HepG2 (cell line): ENCODE data around the gene TNIP3. TPM values are rescaled to one million over a fixed set of nuclear protein-coding genes. Genes with fewer than 3 reads are reported as not detected.

ENCODE experiments used
- ATAC-seq: fragments of 200-7000 bp; cut with Tn5 transposase; 3 replicates; pipeline ENCODE4 v1.9.1; 2020; ENCODE audit warnings: mild to moderate bottlenecking, moderate library complexity
- BruUV-seq: library from RNA; stranded (reverse); fragments of 400-500 nt; replicated peaks from 2 replicates; lab custom pipeline; 2021; lab: Mats Ljungman, UMichigan
- CTCF ChIA-PET: fragments of 300-600 bp; formaldehyde crosslinking; extraction: SDS; loops from one replicate; lab custom pipeline; 2021; ENCODE audit warnings: low total read pairs, inconsistent platforms, low intra/inter-chr PET ratio; lab: Yijun Ruan, JAX
- POLR2A ChIA-PET: fragments of 350-600 bp; sonication (Branson Sonifier 250); formaldehyde crosslinking; loops from one replicate; lab custom pipeline; 2020; ENCODE audit warnings: antibody characterized with exemption, inconsistent platforms; lab: Yijun Ruan, JAX
- DNase-seq: peaks from one replicate; pipeline ENCODE4 v3.0.0-alpha.2; 2015; ENCODE audit warnings: low spot score
- FAIRE-seq: peaks from 3 replicates; lab custom pipeline; 2011; peaks lifted over from hg19 to GRCh38; lab: Jason Lieb, UNC
- H2AFZ ChIP-seq: one replicate; pipeline ENCODE4 v1.6.1; 2011; ENCODE audit warnings: low read length, inconsistent platforms
- H3K27ac ChIP-seq: fragments of 300-600 bp; 3 replicates; pipeline ENCODE4 v1.8.0; 2011; ENCODE audit warnings: mixed run types, mild to moderate bottlenecking, mixed read lengths, low read length, inconsistent platforms; ENCODE audit not compliant: insufficient read depth; ENCODE audit errors: extremely low read length
- H3K27me3 ChIP-seq, 2 experiments: fragments of 200-600 bp in 1 of 2; 2 replicates in 1 of 2; 3 replicates in 1 of 2; pipeline versions ENCODE4 v1.6.0 to v1.8.0; 2011; ENCODE audit warnings: low read length in 2 of 2, mild to moderate bottlenecking in 2 of 2, moderate library complexity in 2 of 2, inconsistent platforms in 1 of 2; ENCODE audit not compliant: insufficient read depth in 2 of 2, control insufficient read depth in 1 of 2
- H3K36me3 ChIP-seq, 2 experiments: fragments of 200-600 bp in 1 of 2; replicated peaks in 1 of 2; 2 replicates in 1 of 2; 3 replicates in 1 of 2; pipeline versions ENCODE4 v1.5.1 to v1.8.0; 2011; ENCODE audit warnings: low read length in 2 of 2, inconsistent platforms in 1 of 2; ENCODE audit not compliant: insufficient read depth in 2 of 2, control insufficient read depth in 1 of 2
- H3K4me1 ChIP-seq: 2 replicates; pipeline ENCODE4 v1.5.1; 2012; ENCODE audit warnings: low read length, inconsistent platforms; ENCODE audit not compliant: insufficient read depth
- H3K4me2 ChIP-seq: 2 replicates; pipeline ENCODE4 v1.6.0; 2011; ENCODE audit warnings: low read depth, low read length, inconsistent platforms
- H3K4me3 ChIP-seq, 3 experiments: fragments of 200-600 bp in 1 of 3; sonication (generic), shearing (Covaris generic) in 1 of 3; replicated peaks in 1 of 3; 2 replicates each; pipeline ENCODE4 v1.5.1; 2011 to 2016; ENCODE audit warnings: low read length in 3 of 3, inconsistent platforms in 2 of 3, low read depth in 2 of 3, mild to moderate bottlenecking in 2 of 3, control low read depth in 1 of 3, mixed read lengths in 1 of 3; ENCODE audit not compliant: insufficient read depth in 1 of 3
- H3K79me2 ChIP-seq: one replicate; pipeline ENCODE4 v1.6.1; 2011; ENCODE audit warnings: low read length, inconsistent platforms; ENCODE audit not compliant: insufficient read depth
- H3K9ac ChIP-seq: 2 replicates; pipeline ENCODE4 v1.6.0; 2011; ENCODE audit warnings: mild to moderate bottlenecking, low read depth, low read length, inconsistent platforms; ENCODE audit not compliant: insufficient read depth
- H3K9me3 ChIP-seq: 2 replicates; pipeline ENCODE4 v1.5.1; 2012; ENCODE audit warnings: mild to moderate bottlenecking, low read length
- H4K20me1 ChIP-seq: 2 replicates; pipeline ENCODE4 v1.6.0; 2011; ENCODE audit warnings: inconsistent platforms, mild to moderate bottlenecking, low read length, moderate library complexity; ENCODE audit not compliant: insufficient read depth
- ARNT ChIP-seq: fragments of 450-650 bp; IDR thresholded peaks from 2 replicates; pipeline ENCODE4 v1.6.1; 2017
- KAT2B ChIP-seq: fragments of 150-350 bp; IDR thresholded peaks from 2 replicates; pipeline ENCODE4 v1.6.1; 2014; ENCODE audit warnings: low read depth, low read length, borderline replicate concordance
- NFE2 ChIP-seq: sonication (generic); formaldehyde crosslinking; IDR thresholded peaks from 2 replicates; pipeline ENCODE4 v1.4.0; 2020; ENCODE audit warnings: missing genetic modification reagents
- NR3C1 ChIP-seq: sonication (generic); formaldehyde crosslinking; IDR thresholded peaks from 2 replicates; pipeline ENCODE4 v1.4.0; 2020; ENCODE audit warnings: missing genetic modification reagents
- PHF5A ChIP-seq: IDR thresholded peaks from one replicate; pipeline ENCODE4 v1.6.1; 2018; ENCODE audit warnings: low read depth, missing genetic modification reagents; ENCODE audit not compliant: unreplicated experiment
- ZFP82 ChIP-seq: sonication (generic); formaldehyde crosslinking; IDR thresholded peaks from 2 replicates; pipeline ENCODE4 v1.5.1; 2020; ENCODE audit warnings: mild to moderate bottlenecking, missing genetic modification reagents, borderline replicate concordance
- WGBS: methylation state at CpG from one replicate; pipeline ENCODE4 v1.1.6; 2017; ENCODE audit warnings: low lambda C conversion rate; 5-methylcytosine and 5-hydroxymethylcytosine counted together
- in situ Hi-C: cut with HindIII; loops from 2 replicates; pipeline ENCODE4 v1.10.0; 2017; ENCODE audit warnings: low pct_unique_long_range_greater_than_20kb; ENCODE audit not compliant: extremely low pct_ligation_motif_present
- intact Hi-C: fragments of 100-400 bp; cut with micrococcal nuclease; formaldehyde crosslinking; loops from one replicate; pipeline ENCODE4 v1.10.0; 2022; ENCODE audit not compliant: unreplicated experiment
- polyA plus RNA-seq, 8 experiments: library from polyadenylated mRNA; depleted of rRNA in 3 of 8; stranded (reverse) in 7 of 8; unstranded in 1 of 8; fragments of >200 nt; fragmentation: Illumina TruSeq in 4 of 8; extraction: Trizol in 4 of 8; gene quantifications; 2 replicates each; pipeline versions ENCODE4 v1.2.1 to v1.2.3, GENCODE V29; 2011 to 2016; ENCODE audit warnings: low read depth in 4 of 8, missing spikeins in 1 of 8, mixed read lengths in 1 of 8; ENCODE audit not compliant: insufficient read depth in 1 of 8
- total RNA-seq, 5 experiments: library from RNA; depleted of rRNA; stranded (reverse); fragments of >200 nt; fragmentation: Illumina TruSeq; extraction: Trizol; gene quantifications; 2 replicates each; pipeline ENCODE4 v1.2.3, GENCODE V29; 2016; ENCODE audit warnings: low read depth in 1 of 5
- TF ChIP-seq, protein P1 (sequence below): sonication (generic); formaldehyde crosslinking; IDR thresholded peaks from 2 replicates; pipeline ENCODE4 v1.5.0; 2020; ENCODE audit warnings: missing genetic modification reagents, mild to moderate bottlenecking, borderline replicate concordance
- TF ChIP-seq, protein P2 (sequence below): sonication (generic); formaldehyde crosslinking; IDR thresholded peaks from 2 replicates; pipeline ENCODE4 v1.8.1; 2022; ENCODE audit warnings: low read depth, mild to moderate bottlenecking, missing genetic modification reagents

The TNIP3 gene
- total and polyA plus RNA-seq, 2 of the 13 experiments (the other 11 are each of a cell fraction or from before 2014, with no cell fraction given): not detected

DNA sequence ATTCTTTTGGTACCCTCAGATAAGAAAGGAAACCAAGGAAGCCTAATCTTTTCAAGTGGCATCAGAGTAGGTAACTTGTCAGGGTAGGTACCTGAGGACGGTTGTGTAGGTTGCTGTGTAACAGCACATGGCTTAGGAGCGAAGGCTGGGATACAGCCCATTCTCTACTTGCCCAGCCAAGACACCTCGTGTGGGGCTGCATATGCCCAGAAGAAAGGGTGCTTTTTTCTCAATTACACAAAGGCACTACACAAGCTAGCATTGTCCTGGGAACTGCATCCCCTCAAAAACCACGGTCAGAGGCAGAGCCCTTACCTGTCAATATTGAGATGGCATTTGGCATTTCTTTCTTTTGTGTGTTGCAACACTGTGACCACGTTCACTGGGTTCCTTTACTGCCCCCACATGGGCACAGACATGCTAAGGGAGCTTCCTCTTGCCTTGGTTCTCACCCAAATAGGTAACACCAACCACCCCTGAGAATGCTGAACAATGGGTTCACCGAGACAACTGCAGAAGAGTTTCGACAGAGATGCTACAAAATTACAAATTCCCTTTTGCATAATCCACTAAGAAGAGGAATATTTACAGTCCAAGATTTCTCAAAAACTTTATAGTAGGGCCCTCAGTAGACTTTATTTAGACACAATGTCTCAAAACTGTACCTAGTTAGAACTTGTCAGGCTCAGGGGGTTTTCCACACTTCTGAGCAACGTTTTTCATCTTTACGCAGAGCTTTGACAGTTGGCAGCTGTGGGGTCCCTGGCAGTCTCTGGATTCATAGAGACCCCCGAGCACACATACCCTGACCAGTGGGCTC is 35.8 kb upstream of the TNIP3 start:
- intact Hi-C loops: loop anchor here (10.0 kb wide), 1 partner anchor 535 kb away; no protein-coding TSS in a partner anchor
- POLR2A ChIA-PET: no interaction called here

More for the DNA sequence above, 35.8 kb upstream of the TNIP3 start:
- Histone ChIP-seq H4K20me1 (no peaks in the 10 kb centered on the region), H2AFZ (no peak overlapping the region), H3K4me2 (no peak overlapping the region), H3K27ac (no peak overlapping the region), H3K4me3 (no peak overlapping the region), H3K9me3 (no peaks in the 10 kb centered on the region), H3K27me3 (no peaks in the 10 kb centered on the region), H3K79me2 (no peaks in the 10 kb centered on the region), H3K9ac (no peak overlapping the region), H3K4me1 (no peaks in the 10 kb centered on the region), H3K36me3 (no peaks in the 10 kb centered on the region)
- no peak for DNase-seq
- in situ Hi-C loops: no loop called here
- CTCF ChIA-PET: no interaction called here
- no peak for FAIRE-seq
- no TSS peak for BruUV-seq
- no peak for ATAC-seq
- 34% methylated on average over 10 of the region's 10 CpGs for WGBS
- no peak for TF ChIP-seq ARNT
- TF ChIP-seq ZFP82 (CRISPR knock-in tag): no peak
- TF ChIP-seq PHF5A (CRISPR knock-in tag): no peak
- TF ChIP-seq, protein P1, sequence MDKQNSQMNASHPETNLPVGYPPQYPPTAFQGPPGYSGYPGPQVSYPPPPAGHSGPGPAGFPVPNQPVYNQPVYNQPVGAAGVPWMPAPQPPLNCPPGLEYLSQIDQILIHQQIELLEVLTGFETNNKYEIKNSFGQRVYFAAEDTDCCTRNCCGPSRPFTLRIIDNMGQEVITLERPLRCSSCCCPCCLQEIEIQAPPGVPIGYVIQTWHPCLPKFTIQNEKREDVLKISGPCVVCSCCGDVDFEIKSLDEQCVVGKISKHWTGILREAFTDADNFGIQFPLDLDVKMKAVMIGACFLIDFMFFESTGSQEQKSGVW (CRISPR knock-in tag): no peak
- TF ChIP-seq, protein P2, sequence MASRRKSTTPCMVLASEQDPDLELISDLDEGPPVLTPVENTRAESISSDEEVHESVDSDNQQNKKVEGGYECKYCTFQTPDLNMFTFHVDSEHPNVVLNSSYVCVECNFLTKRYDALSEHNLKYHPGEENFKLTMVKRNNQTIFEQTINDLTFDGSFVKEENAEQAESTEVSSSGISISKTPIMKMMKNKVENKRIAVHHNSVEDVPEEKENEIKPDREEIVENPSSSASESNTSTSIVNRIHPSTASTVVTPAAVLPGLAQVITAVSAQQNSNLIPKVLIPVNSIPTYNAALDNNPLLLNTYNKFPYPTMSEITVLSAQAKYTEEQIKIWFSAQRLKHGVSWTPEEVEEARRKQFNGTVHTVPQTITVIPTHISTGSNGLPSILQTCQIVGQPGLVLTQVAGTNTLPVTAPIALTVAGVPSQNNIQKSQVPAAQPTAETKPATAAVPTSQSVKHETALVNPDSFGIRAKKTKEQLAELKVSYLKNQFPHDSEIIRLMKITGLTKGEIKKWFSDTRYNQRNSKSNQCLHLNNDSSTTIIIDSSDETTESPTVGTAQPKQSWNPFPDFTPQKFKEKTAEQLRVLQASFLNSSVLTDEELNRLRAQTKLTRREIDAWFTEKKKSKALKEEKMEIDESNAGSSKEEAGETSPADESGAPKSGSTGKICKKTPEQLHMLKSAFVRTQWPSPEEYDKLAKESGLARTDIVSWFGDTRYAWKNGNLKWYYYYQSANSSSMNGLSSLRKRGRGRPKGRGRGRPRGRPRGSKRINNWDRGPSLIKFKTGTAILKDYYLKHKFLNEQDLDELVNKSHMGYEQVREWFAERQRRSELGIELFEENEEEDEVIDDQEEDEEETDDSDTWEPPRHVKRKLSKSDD (CRISPR knock-in tag): no peak
- TF ChIP-seq NFE2 (CRISPR knock-in tag): no peak
- no peak for TF ChIP-seq NR3C1
- TF ChIP-seq KAT2B: no peak
